ENCODE data around the gene HDAC11. TPM values are rescaled to one million over a fixed set of nuclear protein-coding genes. Genes with fewer than 3 reads are reported as not detected.

HDAC11 gene
- total and polyA plus RNA-seq, 10 of the 15 experiments (the other 5 are each of a cell fraction or from before 2014, with no cell fraction given), result 0.04 to 0.76 (median 0.22) TPM; not detected in 1

- peaks cover 0 to 4% of the 10 kb centered on the region in 2 experiments; a peak in 2 of 4 replicates for H3K27me3 ChIP-seq (replicated peaks in 1 of 2; ENCODE audit: control insufficient read depth in 2 of 2, insufficient read depth in 2 of 2, low read length in 1 of 2)
- H3K4me3 ChIP-seq, result no peak overlapping the region
- no TSS peak for BruUV-seq (replicated peaks)
- ChIA-PET SMC1A (ENCODE audit: uncharacterized antibody, unreplicated experiment) (interaction anchor here (0.6 kb wide), 1 partner anchor 12 kb away, joined by 3 read pairs; no protein-coding TSS in a partner anchor), POLR2A (no interaction called here), CTCF (no interaction called here), RAD21 (ENCODE audit: unreplicated experiment) (no interaction called here)
- H3K4me1 ChIP-seq (ENCODE audit: control insufficient read depth, insufficient read depth, low read length), result no peaks in the 10 kb centered on the region
- H3K9me3 ChIP-seq (replicated peaks; ENCODE audit: control insufficient read depth, insufficient read depth, low read length), result no peaks in the 10 kb centered on the region; the same call in 2 of the 3 replicates
- no peaks in the 10 kb centered on the region for H4K20me1 ChIP-seq (ENCODE audit: control insufficient read depth, insufficient read depth)
- ATAC-seq (no peak), DNase-seq (ENCODE audit: low read depth, low spot score) (no peak), FAIRE-seq (no peak)
- no peaks in the 10 kb centered on the region for H3K79me2 ChIP-seq (ENCODE audit: control insufficient read depth, insufficient read depth, low read length)
- TF ChIP-seq ZNF217 (IDR thresholded peaks at IDR 0.05), result no peak
- TF ChIP-seq TARDBP (IDR thresholded peaks at IDR 0.05; ENCODE audit: borderline replicate concordance), result no peak
- TF ChIP-seq JUNB (IDR thresholded peaks at IDR 0.05), result no peak
- no peak for TF ChIP-seq ZNF274 (IDR thresholded peaks at IDR 0.05; ENCODE audit: insufficient read depth, insufficient read length)
- no peak for TF ChIP-seq EP300 (IDR thresholded peaks at IDR 0.05; ENCODE audit: borderline replicate concordance in 1 of 2, control insufficient read depth in 1 of 2, low read depth in 2 of 2, low read length in 2 of 2)
- no peak for TF ChIP-seq ZNF622 (IDR thresholded peaks at IDR 0.05)
- no peak for TF ChIP-seq ZBED1 (IDR thresholded peaks at IDR 0.05; ENCODE audit: borderline replicate concordance)
- TF ChIP-seq, protein P1, sequence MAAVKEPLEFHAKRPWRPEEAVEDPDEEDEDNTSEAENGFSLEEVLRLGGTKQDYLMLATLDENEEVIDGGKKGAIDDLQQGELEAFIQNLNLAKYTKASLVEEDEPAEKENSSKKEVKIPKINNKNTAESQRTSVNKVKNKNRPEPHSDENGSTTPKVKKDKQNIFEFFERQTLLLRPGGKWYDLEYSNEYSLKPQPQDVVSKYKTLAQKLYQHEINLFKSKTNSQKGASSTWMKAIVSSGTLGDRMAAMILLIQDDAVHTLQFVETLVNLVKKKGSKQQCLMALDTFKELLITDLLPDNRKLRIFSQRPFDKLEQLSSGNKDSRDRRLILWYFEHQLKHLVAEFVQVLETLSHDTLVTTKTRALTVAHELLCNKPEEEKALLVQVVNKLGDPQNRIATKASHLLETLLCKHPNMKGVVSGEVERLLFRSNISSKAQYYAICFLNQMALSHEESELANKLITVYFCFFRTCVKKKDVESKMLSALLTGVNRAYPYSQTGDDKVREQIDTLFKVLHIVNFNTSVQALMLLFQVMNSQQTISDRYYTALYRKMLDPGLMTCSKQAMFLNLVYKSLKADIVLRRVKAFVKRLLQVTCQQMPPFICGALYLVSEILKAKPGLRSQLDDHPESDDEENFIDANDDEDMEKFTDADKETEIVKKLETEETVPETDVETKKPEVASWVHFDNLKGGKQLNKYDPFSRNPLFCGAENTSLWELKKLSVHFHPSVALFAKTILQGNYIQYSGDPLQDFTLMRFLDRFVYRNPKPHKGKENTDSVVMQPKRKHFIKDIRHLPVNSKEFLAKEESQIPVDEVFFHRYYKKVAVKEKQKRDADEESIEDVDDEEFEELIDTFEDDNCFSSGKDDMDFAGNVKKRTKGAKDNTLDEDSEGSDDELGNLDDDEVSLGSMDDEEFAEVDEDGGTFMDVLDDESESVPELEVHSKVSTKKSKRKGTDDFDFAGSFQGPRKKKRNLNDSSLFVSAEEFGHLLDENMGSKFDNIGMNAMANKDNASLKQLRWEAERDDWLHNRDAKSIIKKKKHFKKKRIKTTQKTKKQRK (IDR thresholded peaks at IDR 0.05; ENCODE audit: low read depth, low read length), result no peak
- TF ChIP-seq KDM1A (IDR thresholded peaks at IDR 0.05; ENCODE audit: borderline replicate concordance), result no peak
- TF ChIP-seq DPF2 (IDR thresholded peaks at IDR 0.05), result no peak
- TF ChIP-seq SMC3 (IDR thresholded peaks at IDR 0.05; ENCODE audit: borderline replicate concordance, low read length), result no peak
- no peak for TF ChIP-seq ZNF207 (IDR thresholded peaks at IDR 0.05; ENCODE audit: borderline replicate concordance)
- TF ChIP-seq CREM (IDR thresholded peaks at IDR 0.05; ENCODE audit: low read depth), result no peak
- no peak for TF ChIP-seq RUNX3 (IDR thresholded peaks at IDR 0.05; ENCODE audit: low read length)
- no peak for TF ChIP-seq NRF1 (conservative IDR thresholded peaks at IDR 0.05; ENCODE audit: low read depth, low read length)
- TF ChIP-seq NFYA (IDR thresholded peaks at IDR 0.05; ENCODE audit: borderline replicate concordance, low read depth, low read length), result no peak
- no peak for TF ChIP-seq RAD51 (IDR thresholded peaks at IDR 0.05)
- TF ChIP-seq CEBPB (IDR thresholded peaks at IDR 0.05; ENCODE audit: borderline replicate concordance in 1 of 2, low read depth in 2 of 2, low read length in 2 of 2), result no peak
- TF ChIP-seq, protein P2, sequence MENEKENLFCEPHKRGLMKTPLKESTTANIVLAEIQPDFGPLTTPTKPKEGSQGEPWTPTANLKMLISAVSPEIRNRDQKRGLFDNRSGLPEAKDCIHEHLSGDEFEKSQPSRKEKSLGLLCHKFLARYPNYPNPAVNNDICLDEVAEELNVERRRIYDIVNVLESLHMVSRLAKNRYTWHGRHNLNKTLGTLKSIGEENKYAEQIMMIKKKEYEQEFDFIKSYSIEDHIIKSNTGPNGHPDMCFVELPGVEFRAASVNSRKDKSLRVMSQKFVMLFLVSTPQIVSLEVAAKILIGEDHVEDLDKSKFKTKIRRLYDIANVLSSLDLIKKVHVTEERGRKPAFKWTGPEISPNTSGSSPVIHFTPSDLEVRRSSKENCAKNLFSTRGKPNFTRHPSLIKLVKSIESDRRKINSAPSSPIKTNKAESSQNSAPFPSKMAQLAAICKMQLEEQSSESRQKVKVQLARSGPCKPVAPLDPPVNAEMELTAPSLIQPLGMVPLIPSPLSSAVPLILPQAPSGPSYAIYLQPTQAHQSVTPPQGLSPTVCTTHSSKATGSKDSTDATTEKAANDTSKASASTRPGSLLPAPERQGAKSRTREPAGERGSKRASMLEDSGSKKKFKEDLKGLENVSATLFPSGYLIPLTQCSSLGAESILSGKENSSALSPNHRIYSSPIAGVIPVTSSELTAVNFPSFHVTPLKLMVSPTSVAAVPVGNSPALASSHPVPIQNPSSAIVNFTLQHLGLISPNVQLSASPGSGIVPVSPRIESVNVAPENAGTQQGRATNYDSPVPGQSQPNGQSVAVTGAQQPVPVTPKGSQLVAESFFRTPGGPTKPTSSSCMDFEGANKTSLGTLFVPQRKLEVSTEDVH (IDR thresholded peaks at IDR 0.05; ENCODE audit: low read depth, partially characterized antibody), result no peak
- no peak for TF ChIP-seq SRF (IDR thresholded peaks at IDR 0.05; ENCODE audit: low read depth in 2 of 2, low read length in 2 of 2)
- no peak overlapping the region for H2AFZ ChIP-seq (ENCODE audit: control insufficient read depth, low read depth, low read length)
- 32% methylated on average over 6 of the region's 6 CpGs for WGBS (ENCODE audit: insufficient coverage, insufficient replicate concordance, low lambda C conversion rate, missing lambda C conversion rate)
- no peak overlapping the region for H3K9ac ChIP-seq (ENCODE audit: control insufficient read depth, insufficient read depth, low read length)
- no peaks in the 10 kb centered on the region for H3K36me3 ChIP-seq (ENCODE audit: control insufficient read depth in 2 of 2, insufficient read depth in 2 of 2, low read length in 1 of 2)
- H3K4me2 ChIP-seq (ENCODE audit: control insufficient read depth, insufficient read depth), result no peak overlapping the region
- intact Hi-C loops (cut with micrococcal nuclease; ENCODE audit: unreplicated experiment), result no loop called here
- H3K27ac ChIP-seq (ENCODE audit: control insufficient read depth, insufficient read depth), result no peak overlapping the region
- in situ Hi-C loops (cut with MboI), result no loop called here
Measured at GRCh38 chr3:13537244-13537908, 57.3 kb downstream of the HDAC11 start.
